Measurements from ENCODE around the gene GOSR1. TPM values are rescaled to one million over a fixed set of nuclear protein-coding genes. Genes with fewer than 3 reads are reported as not detected.
"Not testable (repeated sequence)": the region's sequence is repeated elsewhere in the genome, so short reads cannot be mapped to it uniquely, and the experiment has no call there.

GOSR1 gene
- total RNA-seq, 1 donor from 2014 or later: 20.5 TPM

- no peak for DNase-seq (ENCODE audit: low read depth)
Measured at GRCh38 chr17:30573603-30574175, 96.5 kb downstream of the GOSR1 start.

GRCh38 chr17:30574309-30574708, 97.1 kb downstream of the GOSR1 start:
- not testable (repeated sequence) for DNase-seq (ENCODE audit: low read depth)

GRCh38 chr17:30574806-30575205, 97.6 kb downstream of the GOSR1 start:
- DNase-seq (ENCODE audit: low read depth): not testable (repeated sequence)

- DNase-seq (ENCODE audit: low read depth): not testable (repeated sequence)
Measured at GRCh38 chr17:30575648-30576325, 98.6 kb downstream of the GOSR1 start.

- no peak for DNase-seq (ENCODE audit: low read depth)
Measured at GRCh38 chr17:30576326-30576861, 99.2 kb downstream of the GOSR1 start.

Other genes starting within 250 kb of the GOSR1 start
- 0.03 TPM in 1 of 2 replicates, not detected in the other for gene SLC6A4, start 241.7 kb upstream of the GOSR1 start, total RNA-seq
- 19.8 and 24.1 TPM in 2 replicates for gene BLMH, start 185.5 kb upstream of the GOSR1 start, total RNA-seq
- gene TMIGD1, start 143.4 kb upstream of the GOSR1 start, total RNA-seq: not detected in 2 replicates
- gene CPD, start 98.5 kb upstream of the GOSR1 start, total RNA-seq: 30.8 and 37.7 TPM in 2 replicates

Measured in myocyte (in vitro differentiated cells).